ENCODE results near the gene LRRC27.
"Not testable (repeated sequence)": the region's sequence is repeated elsewhere in the genome, so short reads cannot be mapped to it uniquely, and the experiment has no call there.

LRRC27 gene

DNA sequence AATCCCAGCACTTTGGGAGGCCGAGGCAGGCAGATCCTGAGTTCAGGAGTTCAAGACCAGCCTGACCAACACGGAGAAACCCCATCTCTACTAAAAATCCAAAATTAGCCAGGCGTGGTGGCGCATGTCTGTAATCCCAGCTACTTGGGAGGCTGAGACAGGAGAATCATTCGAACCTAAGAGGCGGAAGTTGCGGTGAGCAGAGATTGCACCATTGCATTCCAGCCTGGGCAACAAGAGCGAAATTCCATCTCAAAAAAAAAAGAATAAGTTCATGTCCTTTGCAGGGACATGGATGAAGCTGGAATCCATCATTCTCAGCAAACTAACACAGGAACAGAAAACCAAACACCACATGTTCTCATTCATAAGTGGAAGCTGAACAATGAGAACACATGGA is 17.1 kb upstream of the LRRC27 start:
- DNase-seq: not testable (repeated sequence)

DNA sequence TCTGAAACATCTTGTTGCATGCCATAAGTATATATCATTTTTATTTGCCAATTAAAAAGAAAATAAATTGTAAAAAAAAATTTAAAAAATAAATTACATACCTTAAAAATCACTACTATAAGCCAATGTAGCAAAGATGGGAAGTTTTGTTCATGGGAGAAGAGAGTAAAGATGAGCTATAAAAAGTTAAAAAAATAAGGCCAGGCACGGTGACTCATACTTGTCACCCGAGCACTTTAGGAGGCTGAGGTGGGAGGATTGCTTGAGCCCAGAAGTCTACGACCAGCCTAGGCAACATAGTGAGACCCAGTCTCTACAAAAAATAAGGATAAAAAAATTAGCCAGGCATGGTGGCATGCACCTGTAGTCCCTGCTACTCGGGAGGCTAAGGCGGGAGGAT is 15.9 kb upstream of the LRRC27 start:
- peak; percentile 30 to 56 (median 51) for DNase-seq

DNA sequence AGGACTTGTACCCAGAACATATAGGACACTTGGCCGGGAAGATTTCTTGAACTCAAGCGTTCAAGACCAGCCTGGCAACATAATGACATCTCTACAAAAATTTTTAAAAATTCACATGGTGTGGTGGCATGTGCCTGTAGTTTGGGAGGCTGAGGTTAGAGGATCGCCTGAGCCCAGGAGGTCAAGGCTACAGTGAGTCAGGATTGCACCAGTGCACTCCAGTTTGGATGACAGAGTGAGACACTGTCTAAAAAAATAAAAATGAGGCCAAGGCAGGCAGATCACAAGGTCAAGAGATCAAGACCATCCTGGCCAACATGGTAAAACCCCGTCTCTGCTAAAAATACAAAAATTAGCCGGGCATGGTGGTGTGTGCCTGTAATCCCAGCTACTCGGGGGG is 14.5 kb upstream of the LRRC27 start:
- not testable (repeated sequence) for DNase-seq

DNA sequence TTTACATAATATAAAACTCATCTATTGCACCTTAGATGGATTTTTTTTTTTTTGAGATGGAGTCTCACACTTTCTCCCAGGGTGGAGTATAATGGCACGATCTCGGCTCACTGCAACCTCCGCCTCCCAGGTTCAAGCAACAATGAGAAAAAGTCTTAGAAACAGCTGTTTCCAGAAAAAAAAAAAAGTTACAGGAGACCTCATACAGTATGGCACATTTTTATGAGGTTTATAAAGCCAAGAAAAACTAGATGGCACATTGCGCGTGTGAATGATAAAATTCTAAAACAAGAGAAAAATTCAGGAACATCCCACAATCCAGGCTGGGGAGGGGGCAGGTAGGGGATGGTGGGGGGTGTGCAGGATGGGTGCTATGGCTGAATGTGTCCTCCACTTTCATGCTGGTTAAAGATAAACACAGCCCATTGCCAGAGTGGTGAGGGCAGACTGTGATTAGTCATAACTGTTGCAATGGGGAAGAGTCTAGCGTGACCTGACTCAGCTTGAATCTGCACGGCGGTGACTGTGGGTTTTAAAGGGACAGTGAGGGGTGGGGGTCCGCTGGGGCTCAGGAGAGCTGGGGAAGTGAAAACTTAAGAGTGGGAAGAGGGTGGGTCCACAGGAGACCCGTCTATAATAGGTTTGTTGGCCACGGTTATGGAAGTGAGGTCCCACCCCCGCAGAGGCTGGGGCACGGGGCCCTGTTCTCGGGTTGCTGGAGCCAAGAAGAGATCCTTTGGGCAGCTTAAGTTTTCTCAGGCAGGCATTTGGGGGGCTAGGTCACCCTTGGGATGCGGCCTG is 11.9 kb upstream of the LRRC27 start:
- peak; percentile 74 to 90 (median 82) for DNase-seq

DNA sequence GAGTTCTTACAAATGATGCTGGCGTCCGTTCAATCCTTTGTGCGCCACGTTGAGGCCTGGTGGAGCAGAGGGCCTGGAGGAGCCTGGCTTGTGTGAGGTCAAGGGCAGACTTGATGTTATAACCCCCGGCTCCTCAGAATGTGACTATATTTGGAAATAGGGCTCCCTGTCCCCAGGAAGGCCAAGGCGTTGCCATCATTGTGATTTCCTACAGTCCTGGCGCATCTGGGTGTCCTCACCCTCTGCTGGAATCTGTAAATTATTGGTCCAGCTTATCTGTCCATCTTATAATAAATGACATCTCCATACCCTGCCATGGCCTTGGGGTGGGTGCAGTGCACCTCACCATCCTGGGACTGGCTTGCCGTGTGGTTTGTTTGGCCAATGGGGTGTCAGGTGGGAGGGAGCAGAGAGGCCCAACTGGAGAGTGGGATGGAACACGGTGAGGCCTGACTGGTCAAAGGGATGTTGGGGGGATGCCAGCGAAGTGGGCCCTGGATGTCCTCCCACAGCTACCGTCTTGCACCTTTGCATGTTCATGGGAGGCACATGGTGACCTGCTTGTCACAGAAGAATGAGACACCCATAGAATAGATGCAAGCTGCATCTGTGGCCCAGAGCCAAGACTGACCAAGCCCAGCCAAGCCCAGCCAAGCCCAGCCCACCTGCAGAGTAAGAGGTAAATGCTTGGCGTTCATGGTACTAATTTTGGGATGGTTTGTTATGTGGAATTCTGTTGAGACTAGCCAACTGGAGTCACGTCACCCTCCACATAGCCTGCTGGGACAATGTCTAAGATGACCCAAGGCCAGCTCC is 11.1 kb upstream of the LRRC27 start:
- DNase-seq: no peak

DNA sequence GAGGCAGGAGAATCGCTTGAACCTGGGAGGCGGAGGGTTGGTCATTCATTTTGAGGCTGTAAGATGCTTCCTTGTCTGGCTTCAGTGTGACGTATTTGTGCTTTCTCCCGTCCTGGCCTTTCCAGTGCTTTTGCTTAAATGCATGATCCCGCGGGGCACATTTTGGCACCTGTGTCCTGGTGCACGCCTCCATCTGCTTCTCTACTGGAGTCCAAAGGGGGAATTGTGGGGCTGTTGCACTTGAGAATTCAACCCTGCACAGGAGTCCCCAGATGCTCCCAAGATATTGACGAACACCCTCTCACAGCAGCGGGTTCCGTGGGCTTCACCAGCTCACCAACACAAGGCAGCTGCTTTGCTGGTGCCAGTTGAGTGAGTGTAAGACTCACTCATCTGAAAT is 10.3 kb upstream of the LRRC27 start:
- DNase-seq: no peak

DNA sequence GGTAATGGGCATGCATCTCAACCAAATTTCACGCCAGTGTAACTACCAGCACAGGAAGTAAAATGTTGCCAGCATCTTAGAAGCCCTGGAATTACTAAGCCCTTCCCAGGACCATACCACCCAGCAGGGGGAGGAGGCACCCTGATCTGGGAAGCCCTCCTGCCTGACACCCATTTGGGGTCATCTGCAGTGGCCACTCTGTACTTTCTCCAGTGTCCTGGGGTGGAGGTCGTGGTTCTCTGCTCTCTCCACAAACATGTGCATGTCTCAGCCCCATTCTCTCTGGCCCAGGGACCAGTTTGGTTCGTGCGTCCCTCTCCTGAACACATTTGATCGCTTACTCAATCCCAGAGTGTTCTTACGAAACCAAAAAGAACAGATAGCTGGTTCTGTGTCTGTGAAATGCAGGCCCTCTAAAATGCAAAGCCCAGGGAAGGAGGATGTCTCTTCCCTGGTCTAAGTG is 9.4 kb upstream of the LRRC27 start:
- peak; percentile 50 to 78 (median 64) for DNase-seq

DNA sequence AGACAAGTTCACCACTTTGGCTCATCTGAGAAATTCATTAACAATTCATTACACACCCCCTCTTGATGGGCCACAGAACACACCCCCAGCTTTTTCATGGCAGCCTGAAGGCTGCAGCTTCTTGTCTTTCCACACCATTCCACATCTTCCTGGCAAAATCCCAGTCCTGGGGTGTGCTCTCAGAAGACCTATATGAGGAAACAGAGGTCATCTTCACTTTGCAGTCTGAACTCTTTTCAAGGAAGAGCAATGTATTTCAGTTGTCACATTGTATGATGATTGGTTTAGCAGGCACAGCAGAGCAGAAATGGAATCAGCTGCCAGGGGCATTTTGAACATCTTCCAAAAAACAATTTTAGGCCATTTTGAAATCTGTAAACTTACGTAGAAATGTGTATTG is 7.8 kb upstream of the LRRC27 start:
- no peak for DNase-seq

DNA sequence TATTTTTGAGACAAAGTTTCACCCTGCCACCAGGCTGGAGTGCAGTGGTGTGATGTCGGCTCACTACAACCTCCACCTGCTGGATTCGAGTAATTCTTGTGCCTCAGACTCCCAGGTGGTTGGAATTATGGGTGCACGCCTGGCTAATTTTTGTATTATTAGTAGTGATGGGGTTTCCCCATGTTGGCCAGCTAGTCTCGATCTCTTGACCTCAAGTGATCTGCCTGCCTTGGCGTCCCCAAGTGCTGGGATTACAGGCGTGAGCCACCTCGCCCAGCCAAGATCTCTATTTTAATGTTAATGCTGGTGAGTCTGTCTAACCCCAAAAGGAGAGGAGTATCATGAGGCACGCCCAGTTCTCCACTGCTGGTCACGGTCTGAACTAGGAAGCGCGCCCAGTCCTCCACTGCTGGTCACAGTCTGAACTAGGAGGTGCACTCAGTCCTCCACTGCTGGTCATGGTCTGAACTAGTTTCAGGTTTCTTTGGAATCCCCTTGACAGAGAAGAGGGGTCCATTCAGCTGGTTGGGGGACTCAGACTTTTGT is 5.6 kb upstream of the LRRC27 start:
- DNase-seq: no peak

DNA sequence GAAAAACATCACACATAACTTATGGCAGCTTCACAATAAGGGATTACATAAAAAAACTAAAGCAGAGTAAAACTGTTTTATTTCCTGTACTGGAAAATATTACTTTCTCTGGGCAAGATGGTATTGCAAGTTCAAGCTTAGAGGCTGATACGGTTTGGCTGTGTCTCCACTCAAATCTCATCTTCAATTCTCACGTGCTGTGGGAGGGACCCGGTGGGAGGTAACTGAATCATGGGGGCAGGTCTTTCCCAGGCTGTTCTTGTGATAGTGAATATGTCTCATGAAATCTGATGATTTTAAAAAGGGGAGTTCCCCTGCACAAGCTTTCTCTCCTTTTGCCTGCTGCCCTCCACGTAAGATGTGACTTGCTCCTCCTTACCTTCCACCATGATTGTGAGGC is 5.1 kb upstream of the LRRC27 start:
- peak in 1 of 4 experiments; percentile 20 for DNase-seq

DNA sequence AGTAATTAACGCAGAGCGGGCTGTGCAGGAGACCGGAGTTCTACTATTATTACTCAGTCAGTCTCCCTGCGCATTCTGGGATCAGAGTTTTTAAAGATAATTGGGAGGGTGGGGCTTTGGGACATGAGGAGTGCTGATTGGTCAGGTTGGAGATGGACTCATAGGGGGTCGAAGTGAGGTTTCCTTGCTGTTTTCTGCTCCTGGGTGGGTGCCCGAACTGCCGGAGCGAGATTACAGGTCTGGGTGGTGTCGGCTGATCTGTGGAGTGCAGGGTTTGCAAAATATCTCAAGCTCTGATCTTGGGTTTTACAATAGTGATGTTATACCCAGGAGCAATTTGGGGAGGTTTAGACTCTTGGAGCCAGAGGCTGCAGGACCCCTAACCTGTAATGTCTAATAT is 3.9 kb upstream of the LRRC27 start:
- DNase-seq: no peak

DNA sequence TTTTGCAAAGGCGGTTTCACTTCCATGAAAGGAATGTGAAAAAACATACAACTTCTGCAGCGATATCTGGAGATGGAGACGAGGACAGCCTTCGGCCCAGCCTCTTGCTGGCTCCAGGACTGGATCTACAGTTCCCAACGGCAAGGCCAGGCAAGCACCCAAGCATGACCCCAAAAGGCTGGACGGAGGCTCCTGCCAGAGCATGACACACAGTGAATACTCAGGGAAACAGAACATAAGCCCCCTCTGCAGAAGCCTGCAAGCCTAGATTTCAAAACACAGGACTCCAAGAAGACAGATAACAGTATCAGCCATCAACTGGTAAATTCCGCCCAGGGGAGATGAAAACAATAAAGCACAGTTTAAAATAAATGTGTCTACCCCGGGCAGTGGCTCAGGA is 3.3 kb upstream of the LRRC27 start:
- DNase-seq: no peak

DNA sequence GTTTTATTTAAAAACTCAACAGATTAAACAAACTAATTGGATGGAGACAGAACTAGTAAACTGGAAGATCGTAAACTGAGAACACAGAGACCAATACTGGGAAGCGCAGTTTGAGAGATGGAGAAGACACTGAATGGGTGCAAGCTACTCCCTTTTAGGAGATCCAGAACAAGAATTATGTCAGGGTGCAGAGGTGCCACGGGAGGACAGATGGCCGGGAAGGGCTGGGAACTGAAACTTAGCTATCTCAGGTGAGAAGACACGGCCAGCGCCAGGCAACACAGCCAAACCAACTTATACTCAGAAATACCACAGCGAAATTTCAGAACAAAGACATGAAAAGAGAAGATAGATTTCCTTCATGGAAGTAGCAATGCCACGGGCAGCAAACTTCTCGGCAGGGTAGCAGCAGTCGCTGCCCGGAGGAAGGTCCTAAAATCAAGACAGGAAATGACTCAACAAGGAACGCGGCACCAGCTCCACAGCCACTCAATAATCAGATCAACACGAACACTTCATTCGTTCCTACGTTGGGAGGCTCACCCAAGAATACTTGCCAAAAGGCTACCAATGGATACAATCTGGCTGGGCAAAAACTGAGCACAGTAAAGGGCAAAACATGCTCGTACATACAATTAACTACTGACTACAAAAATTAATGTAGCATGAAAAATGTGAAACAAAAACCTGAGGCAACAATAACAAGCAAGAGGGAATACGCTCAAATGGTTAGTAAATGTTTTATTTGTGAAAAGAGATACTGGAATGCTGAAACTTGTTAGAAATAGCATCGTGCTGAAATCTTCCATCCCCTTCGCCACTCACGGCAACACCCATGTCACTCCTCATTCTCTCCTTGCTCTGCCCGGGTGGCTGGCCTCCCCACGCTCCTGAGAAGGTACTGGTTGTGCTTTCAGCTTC is 2.2 kb upstream of the LRRC27 start:
- DNase-seq: peak; percentile 70 to 81 (median 76)

DNA sequence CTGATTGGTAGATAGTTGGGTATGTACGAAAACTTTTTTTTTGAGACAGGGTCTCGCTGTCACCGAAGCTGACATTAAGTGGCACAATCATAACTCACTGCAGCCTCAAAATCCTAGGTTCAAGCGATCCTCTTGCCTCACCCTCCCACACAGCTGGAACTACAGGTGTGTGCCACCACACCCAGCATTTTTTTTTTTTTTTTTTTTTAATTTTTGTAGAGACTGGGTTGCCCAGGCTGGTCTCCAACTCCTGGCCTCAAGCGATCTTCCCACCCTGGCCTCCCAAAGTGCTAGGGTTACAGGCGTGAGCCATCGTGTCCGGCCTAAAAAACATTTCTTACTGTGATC is 1.5 kb upstream of the LRRC27 start:
- no peak for DNase-seq

DNA sequence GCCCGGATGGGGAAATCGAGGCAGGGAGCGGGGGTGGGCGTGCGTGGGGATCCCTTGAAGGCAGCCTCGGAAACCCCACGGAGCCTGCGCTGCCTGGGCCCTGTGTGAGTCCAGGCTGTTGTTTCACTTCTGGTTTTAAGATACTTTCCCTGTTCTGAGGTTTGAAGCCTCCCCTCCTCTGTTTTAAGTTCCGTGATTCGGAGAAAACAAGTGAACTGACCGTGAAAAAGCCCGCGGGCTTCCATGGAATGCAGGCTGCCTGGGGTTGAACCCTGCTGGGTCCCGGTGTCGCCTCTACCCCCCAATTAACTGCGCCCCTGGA is 401 bp downstream of the LRRC27 start:
- peak; percentile 62 to 84 (median 78) for DNase-seq

DNA sequence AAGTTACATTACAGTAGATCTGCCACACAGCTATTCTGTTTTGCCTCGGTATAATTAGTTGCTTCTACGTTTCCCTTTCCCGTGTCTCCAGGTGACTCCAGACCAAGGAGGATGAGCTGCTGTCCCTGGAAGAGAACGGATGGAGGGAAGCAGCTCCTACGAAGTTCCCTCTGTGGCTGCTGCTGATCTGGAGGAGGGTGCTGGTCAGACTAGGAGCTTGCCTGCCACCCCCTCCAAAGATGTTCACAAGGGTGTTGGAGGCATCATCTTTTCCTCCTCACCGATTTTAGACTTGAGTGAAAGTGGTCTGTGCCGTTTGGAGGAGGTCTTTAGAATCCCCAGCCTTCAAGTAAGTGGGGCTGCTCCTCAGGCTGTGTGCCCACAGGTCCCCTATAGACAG is 1.4 kb downstream of the LRRC27 start:
- no peak for DNase-seq

DNA sequence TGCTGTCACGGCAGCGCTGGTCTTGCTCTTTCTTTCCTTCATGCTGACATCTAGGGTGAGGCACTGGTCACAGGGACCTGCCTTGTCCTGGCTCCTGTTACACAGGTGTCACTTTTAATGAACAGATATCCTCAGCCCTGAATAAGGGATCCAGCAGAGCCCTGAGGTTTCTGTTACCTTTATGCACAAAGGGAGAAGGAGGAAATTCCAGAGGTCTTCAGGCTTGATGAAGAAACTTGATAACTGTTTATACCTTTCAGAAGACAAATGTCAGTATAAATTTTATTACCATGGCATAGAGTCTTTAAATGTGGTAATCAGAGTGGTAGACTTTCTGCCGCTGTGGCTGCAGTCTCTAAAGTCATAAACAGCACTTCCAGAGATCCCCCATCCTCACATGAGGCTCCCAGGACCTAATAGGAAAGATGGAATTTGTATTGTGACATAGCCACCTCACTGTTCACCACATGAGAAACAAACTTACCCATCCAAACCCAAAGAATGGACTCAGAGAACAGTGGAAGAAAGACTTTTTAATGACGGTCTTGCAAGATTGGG is 2.7 kb downstream of the LRRC27 start:
- DNase-seq: no peak

DNA sequence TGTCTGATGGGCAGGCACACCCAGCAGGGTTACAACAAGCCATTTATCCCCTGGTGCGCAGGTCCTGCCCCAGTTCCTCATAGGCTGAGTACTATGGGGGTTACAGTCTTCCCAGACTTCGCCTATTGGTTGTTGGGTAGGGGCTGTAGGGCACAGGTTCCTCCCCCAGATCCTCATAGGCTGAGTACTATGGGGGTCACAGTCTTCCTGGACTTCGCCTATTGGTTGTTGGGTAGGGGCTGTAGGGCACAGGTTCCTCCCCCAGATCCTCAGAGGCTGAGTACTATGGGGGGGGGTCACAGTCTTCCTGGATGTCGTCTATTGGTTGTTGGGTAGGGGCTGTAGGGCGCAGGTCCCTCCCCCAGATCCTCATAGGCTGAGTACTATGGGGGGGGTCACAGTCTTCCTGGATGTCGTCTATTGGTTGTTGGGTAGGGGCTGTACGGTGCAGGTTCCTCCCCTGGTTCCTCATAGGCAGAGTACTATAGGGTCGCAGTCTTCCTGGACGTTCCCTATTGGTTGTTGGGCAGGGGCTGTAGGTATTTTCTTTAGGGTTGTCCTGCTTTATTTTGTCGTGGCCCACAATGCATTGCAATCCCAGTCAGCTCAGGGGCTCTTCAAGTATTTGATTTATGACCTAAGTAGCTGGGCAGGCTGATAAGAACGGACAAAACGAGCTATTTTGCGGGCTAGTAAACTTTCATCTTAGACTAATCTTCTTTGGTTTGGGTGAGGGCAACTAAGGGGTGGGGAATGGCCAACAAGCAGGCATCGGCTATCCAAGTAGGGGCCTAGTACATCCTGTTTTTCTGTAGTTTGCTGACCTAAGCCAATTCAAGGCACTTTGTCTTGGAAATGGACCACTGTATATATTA is 3.4 kb downstream of the LRRC27 start:
- peak; percentile 79 to 87 (median 86) for DNase-seq

DNA sequence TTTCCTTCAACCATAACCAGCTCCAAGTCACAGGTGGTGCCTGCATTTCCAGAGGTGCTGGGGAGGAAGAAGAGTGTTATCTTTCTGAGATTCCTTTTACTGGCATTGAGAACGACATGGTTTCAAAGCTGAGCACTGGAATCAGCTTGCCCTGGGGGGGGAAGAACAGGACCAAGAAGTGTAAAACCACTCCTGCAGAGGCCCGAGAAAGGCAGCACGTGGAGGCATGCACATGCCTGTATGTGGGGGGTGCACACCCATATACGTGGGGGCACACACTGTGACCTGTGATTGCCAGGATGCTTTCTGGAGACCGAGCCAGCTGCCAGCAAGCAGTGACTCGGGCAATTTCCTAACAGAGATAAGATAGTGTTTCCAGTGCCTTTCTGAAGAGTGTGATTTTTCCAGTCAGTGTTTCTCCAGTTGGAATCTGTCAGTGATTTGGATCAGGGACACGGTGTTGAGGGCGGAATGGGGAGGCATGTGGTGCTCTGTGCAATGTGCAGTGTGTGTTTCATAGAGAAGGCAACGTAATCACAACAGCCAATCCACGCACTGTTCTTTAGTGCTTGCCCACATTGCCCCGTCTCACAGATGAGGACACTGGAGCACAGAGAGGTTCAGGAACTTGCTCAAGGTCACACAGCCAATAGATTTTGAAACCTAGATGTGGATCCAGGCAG is 4.2 kb downstream of the LRRC27 start:
- no peak for DNase-seq

DNA sequence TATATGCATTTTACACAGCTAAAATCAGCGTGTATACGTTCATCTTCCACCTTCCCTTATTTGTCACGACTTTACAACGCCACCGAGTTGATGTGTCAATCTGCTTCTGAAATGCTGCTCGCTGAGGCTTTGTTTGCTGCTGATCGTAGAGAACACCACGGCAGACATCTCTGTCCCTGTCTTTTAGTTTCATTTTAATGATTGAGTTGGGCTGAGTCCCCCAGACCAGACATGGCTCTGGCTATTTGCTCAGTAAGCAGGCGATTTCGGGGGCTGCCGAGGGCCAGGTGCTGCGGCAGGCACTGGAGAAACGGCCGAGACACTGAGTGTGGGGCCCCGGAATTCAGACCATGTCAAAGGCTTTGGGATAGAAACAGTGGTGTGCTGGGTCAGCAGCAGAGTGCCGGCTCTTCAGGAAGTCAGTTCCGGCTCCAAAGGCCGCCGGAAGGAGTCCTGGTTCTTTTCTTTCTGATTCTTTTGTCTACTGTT is 5.0 kb downstream of the LRRC27 start:
- DNase-seq: peak; percentile 44 to 59 (median 54)

DNA sequence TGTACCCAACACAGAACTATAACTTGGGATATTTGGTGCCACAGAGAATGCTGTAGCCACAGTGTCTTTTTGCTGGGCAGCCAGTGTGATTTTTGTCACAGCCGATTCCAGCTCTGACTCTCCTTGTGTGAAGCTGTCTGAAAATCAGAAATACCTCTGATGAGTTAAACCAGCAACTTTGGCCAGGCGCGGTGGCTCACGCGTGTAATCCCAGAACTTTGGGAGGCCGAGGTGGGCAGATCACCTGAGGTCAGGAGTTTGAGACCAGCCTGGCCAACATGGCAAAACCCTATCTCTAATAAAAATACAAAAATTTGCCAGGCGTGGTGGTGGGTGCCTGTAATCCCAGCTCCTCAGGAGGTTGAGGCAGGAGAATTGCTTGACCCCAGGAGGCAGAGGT is 5.9 kb downstream of the LRRC27 start:
- not testable (repeated sequence) for DNase-seq

Data from suppressor macrophage (primary cell).